Measurements from ENCODE around the gene NOL6. TPM values are rescaled to one million over a fixed set of nuclear protein-coding genes. Genes with fewer than 3 reads are reported as not detected.
"Not testable (repeated sequence)": the region's sequence is repeated elsewhere in the genome, so short reads cannot be mapped to it uniquely, and the experiment has no call there.

NOL6 gene
- total and polyA plus RNA-seq, 7 experiments from 2014 or later, result 14.2 to 48.0 (median 43.8) TPM

GRCh38 chr9:33493819-33494218 is 20.1 kb upstream of the NOL6 start:
- intact Hi-C loops (cut with micrococcal nuclease); DNase-seq; ATAC-seq; H3K4me1 ChIP-seq (ENCODE audit: control insufficient read depth in 2 of 2, insufficient read depth in 2 of 2, low read length in 2 of 2); CTCF ChIA-PET; H3K27me3 ChIP-seq (ENCODE audit: control insufficient read depth in 2 of 2, insufficient read depth in 2 of 2, low read length in 2 of 2); H3K36me3 Mint-ChIP-seq; H3K4me3 ChIP-seq (ENCODE audit: low read length); H3K27ac Mint-ChIP-seq; H3K27ac ChIP-seq (ENCODE audit: low read depth, low read length); H3K4me3 Mint-ChIP-seq; H3K4me1 Mint-ChIP-seq; H3K36me3 ChIP-seq (ENCODE audit: control insufficient read depth in 2 of 3, insufficient read depth in 3 of 3, low read length in 3 of 3); H3K9me3 ChIP-seq (ENCODE audit: control insufficient read depth in 2 of 3, low read length in 3 of 3); H3K9me3 Mint-ChIP-seq; POLR2A ChIA-PET: not testable (repeated sequence)
- peaks cover 0 to 22% (median 4%) of the 10 kb centered on the region in 5 donors for H3K27me3 Mint-ChIP-seq

GRCh38 chr9:33489066-33489465 is 15.3 kb upstream of the NOL6 start:
- intact Hi-C loops (cut with micrococcal nuclease), result no loop called here
- ATAC-seq, result no peak
- POLR2A ChIA-PET, result no interaction called here
- no peaks in the 10 kb centered on the region for H3K9me3 Mint-ChIP-seq
- H3K4me1 Mint-ChIP-seq, result no peaks in the 10 kb centered on the region
- H3K27me3 Mint-ChIP-seq, result peaks cover 0 to 19% (median 0%) of the 10 kb centered on the region in 5 donors
- CTCF ChIA-PET, result no interaction called here
- H3K4me3 Mint-ChIP-seq, result no peak overlapping the region
- H3K27me3 ChIP-seq (ENCODE audit: control insufficient read depth in 2 of 2, insufficient read depth in 2 of 2, low read length in 2 of 2), result no peaks in the 10 kb centered on the region
- no peaks in the 10 kb centered on the region for H3K36me3 Mint-ChIP-seq
- no peak for DNase-seq
- no peak overlapping the region for H3K27ac ChIP-seq (ENCODE audit: low read depth, low read length)
- no peak overlapping the region for H3K27ac Mint-ChIP-seq
- H3K9me3 ChIP-seq (ENCODE audit: control insufficient read depth in 2 of 3, low read length in 3 of 3), result no peaks in the 10 kb centered on the region
- H3K4me1 ChIP-seq (ENCODE audit: control insufficient read depth in 2 of 2, insufficient read depth in 2 of 2, low read length in 2 of 2), result no peaks in the 10 kb centered on the region
- no peaks in the 10 kb centered on the region for H3K36me3 ChIP-seq (ENCODE audit: control insufficient read depth in 2 of 3, insufficient read depth in 3 of 3, low read length in 3 of 3)
- no peak overlapping the region for H3K4me3 ChIP-seq (ENCODE audit: low read length)

- H3K36me3 ChIP-seq (ENCODE audit: control insufficient read depth in 2 of 3, insufficient read depth in 3 of 3, low read length in 3 of 3); H3K27me3 ChIP-seq (ENCODE audit: control insufficient read depth in 2 of 2, insufficient read depth in 2 of 2, low read length in 2 of 2); H3K4me3 ChIP-seq (ENCODE audit: low read length); ATAC-seq; DNase-seq; H3K36me3 Mint-ChIP-seq; H3K9me3 ChIP-seq (ENCODE audit: control insufficient read depth in 2 of 3, low read length in 3 of 3); intact Hi-C loops (cut with micrococcal nuclease); H3K4me1 ChIP-seq (ENCODE audit: control insufficient read depth in 2 of 2, insufficient read depth in 2 of 2, low read length in 2 of 2); H3K27ac ChIP-seq (ENCODE audit: low read depth, low read length); H3K4me1 Mint-ChIP-seq; CTCF ChIA-PET; H3K4me3 Mint-ChIP-seq; H3K27ac Mint-ChIP-seq; POLR2A ChIA-PET; H3K9me3 Mint-ChIP-seq: not testable (repeated sequence)
- H3K27me3 Mint-ChIP-seq, result peaks cover 0 to 14% (median 0%) of the 10 kb centered on the region in 5 donors
Observed at GRCh38 chr9:33485312-33485711, 11.6 kb upstream of the NOL6 start.

- H3K9me3 Mint-ChIP-seq, result no peaks in the 10 kb centered on the region
- ChIA-PET CTCF (no interaction called here), POLR2A (interaction anchor here (1.1 kb wide), 1 partner anchor 65 kb away, joined by 3 read pairs; no protein-coding TSS in a partner anchor)
- ATAC-seq (no peak), DNase-seq (no peak)
- no peaks in the 10 kb centered on the region for H3K36me3 Mint-ChIP-seq
- no peaks in the 10 kb centered on the region for H3K27me3 Mint-ChIP-seq
- H3K27ac Mint-ChIP-seq, result no peak overlapping the region
- H3K27ac ChIP-seq (ENCODE audit: low read depth, low read length), result no peak overlapping the region
- intact Hi-C loops (cut with micrococcal nuclease), result no loop called here
- H3K4me1 ChIP-seq (ENCODE audit: control insufficient read depth in 2 of 2, insufficient read depth in 2 of 2, low read length in 2 of 2), result no peaks in the 10 kb centered on the region
- H3K36me3 ChIP-seq (ENCODE audit: control insufficient read depth in 2 of 3, insufficient read depth in 3 of 3, low read length in 3 of 3), result no peaks in the 10 kb centered on the region
- no peak overlapping the region for H3K4me3 Mint-ChIP-seq
- no peaks in the 10 kb centered on the region for H3K27me3 ChIP-seq (ENCODE audit: control insufficient read depth in 2 of 2, insufficient read depth in 2 of 2, low read length in 2 of 2)
- no peaks in the 10 kb centered on the region for H3K9me3 ChIP-seq (ENCODE audit: control insufficient read depth in 2 of 3, low read length in 3 of 3)
- H3K4me3 ChIP-seq (ENCODE audit: low read length), result no peak overlapping the region
- peaks cover 0 to 5% (median 0%) of the 10 kb centered on the region in 7 donors for H3K4me1 Mint-ChIP-seq
Observed at GRCh38 chr9:33480976-33481375, 7.3 kb upstream of the NOL6 start.

- ATAC-seq (no peak), DNase-seq (no peak)
- no peaks in the 10 kb centered on the region for H3K9me3 Mint-ChIP-seq
- CTCF ChIA-PET, result no interaction called here
- no peak overlapping the region for H3K4me3 Mint-ChIP-seq
- POLR2A ChIA-PET, result interaction anchor here (1.1 kb wide), 1 partner anchor 64 kb away, joined by 3 read pairs; no protein-coding TSS in a partner anchor
- intact Hi-C loops (cut with micrococcal nuclease), result no loop called here
- H3K27ac Mint-ChIP-seq, result no peak overlapping the region
- H3K36me3 Mint-ChIP-seq, result no peaks in the 10 kb centered on the region
- no peak overlapping the region for H3K27ac ChIP-seq (ENCODE audit: low read depth, low read length)
- H3K9me3 ChIP-seq (ENCODE audit: control insufficient read depth in 2 of 3, low read length in 3 of 3), result no peaks in the 10 kb centered on the region
- H3K27me3 Mint-ChIP-seq, result no peaks in the 10 kb centered on the region
- no peak overlapping the region for H3K4me3 ChIP-seq (ENCODE audit: low read length)
- no peaks in the 10 kb centered on the region for H3K4me1 ChIP-seq (ENCODE audit: control insufficient read depth in 2 of 2, insufficient read depth in 2 of 2, low read length in 2 of 2)
- peaks cover 0 to 5% (median 0%) of the 10 kb centered on the region in 7 donors for H3K4me1 Mint-ChIP-seq
- H3K36me3 ChIP-seq (ENCODE audit: control insufficient read depth in 2 of 3, insufficient read depth in 3 of 3, low read length in 3 of 3), result no peaks in the 10 kb centered on the region
- no peaks in the 10 kb centered on the region for H3K27me3 ChIP-seq (ENCODE audit: control insufficient read depth in 2 of 2, insufficient read depth in 2 of 2, low read length in 2 of 2)
Observed at GRCh38 chr9:33480106-33480505, 6.4 kb upstream of the NOL6 start.

- POLR2A ChIA-PET, result interaction anchor here (0.7 kb wide), 1 partner anchor 11 kb away, joined by 3 read pairs; no protein-coding TSS in a partner anchor
Observed at GRCh38 chr9:33476503-33476902, 2.8 kb upstream of the NOL6 start.

GRCh38 chr9:33475357-33475756 is 1.6 kb upstream of the NOL6 start:
- Mint-ChIP-seq H3K4me3 (peak overlapping the region in 4 of 10 donors; percentile 3 to 43 (median 15)), H3K36me3 (peaks cover 5 to 11% (median 9%) of the 10 kb centered on the region in 5 donors), H3K4me1 (peaks cover 9 to 37% (median 31%) of the 10 kb centered on the region in 7 donors), H3K27me3 (no peaks in the 10 kb centered on the region), H3K9me3 (no peaks in the 10 kb centered on the region), H3K27ac (peak overlapping the region in 4 of 9 donors; percentile 32 to 76 (median 37))
- Histone ChIP-seq H3K27me3 (ENCODE audit: control insufficient read depth in 2 of 2, insufficient read depth in 2 of 2, low read length in 2 of 2) (no peaks in the 10 kb centered on the region), H3K36me3 (ENCODE audit: control insufficient read depth in 2 of 3, insufficient read depth in 3 of 3, low read length in 3 of 3) (peaks cover 0 to 23% (median 0%) of the 10 kb centered on the region in 3 experiments), H3K27ac (ENCODE audit: low read depth, low read length) (no peak overlapping the region), H3K4me1 (ENCODE audit: control insufficient read depth in 2 of 2, insufficient read depth in 2 of 2, low read length in 2 of 2) (peaks cover 13 to 19% of the 10 kb centered on the region in 2 donors), H3K9me3 (ENCODE audit: control insufficient read depth in 2 of 3, low read length in 3 of 3) (no peaks in the 10 kb centered on the region), H3K4me3 (ENCODE audit: low read length) (no peak overlapping the region)
- ATAC-seq (no peak), DNase-seq (no peak)
- ChIA-PET CTCF (interaction anchor here (2.3 to 2.6 kb wide), 2 partner anchors 9 to 28 kb away, joined by 12 to 17 read pairs; partner anchors contain the start of gene AQP3), POLR2A (interaction anchor here (0.6 to 0.8 kb wide), 3 partner anchors 26 to 398 kb away, joined by 3 to 5 read pairs (median 3); no protein-coding TSS in a partner anchor)
- intact Hi-C loops (cut with micrococcal nuclease), result loop anchor here (2.0 to 10.0 kb wide), 7 partner anchors 101 to 1639 kb away; partner anchors contain the start of genes ATOSB (in 1 of the 2), B4GALT1 (in 1 of the 2), BAG1 (in 1 of the 2) and CHMP5 (in 1 of the 2)

More at GRCh38 chr9:33476503-33476902, 2.8 kb upstream of the NOL6 start:
- peaks cover 2 to 7% (median 6%) of the 10 kb centered on the region in 5 donors for H3K36me3 Mint-ChIP-seq
- Histone ChIP-seq H3K27ac (ENCODE audit: low read depth, low read length) (no peak overlapping the region), H3K9me3 (ENCODE audit: control insufficient read depth in 2 of 3, low read length in 3 of 3) (no peaks in the 10 kb centered on the region), H3K27me3 (ENCODE audit: control insufficient read depth in 2 of 2, insufficient read depth in 2 of 2, low read length in 2 of 2) (no peaks in the 10 kb centered on the region), H3K4me3 (ENCODE audit: low read length) (no peak overlapping the region), H3K36me3 (ENCODE audit: control insufficient read depth in 2 of 3, insufficient read depth in 3 of 3, low read length in 3 of 3) (peaks cover 0 to 13% (median 0%) of the 10 kb centered on the region in 3 experiments), H3K4me1 (ENCODE audit: control insufficient read depth in 2 of 2, insufficient read depth in 2 of 2, low read length in 2 of 2) (peaks cover 13 to 19% of the 10 kb centered on the region in 2 donors)
- ATAC-seq (no peak), DNase-seq (no peak)
- CTCF ChIA-PET, result interaction anchor here (0.8 to 2.6 kb wide), 2 partner anchors 10 to 211 kb away, joined by 3 to 12 read pairs; partner anchors contain the start of gene CHMP5
- no peaks in the 10 kb centered on the region for H3K9me3 Mint-ChIP-seq
- H3K27me3 Mint-ChIP-seq, result no peaks in the 10 kb centered on the region
- H3K4me3 Mint-ChIP-seq, result no peak overlapping the region
- H3K4me1 Mint-ChIP-seq, result peaks cover 7 to 33% (median 27%) of the 10 kb centered on the region in 7 donors
- H3K27ac Mint-ChIP-seq, result peak overlapping the region in 4 of 9 donors; percentile 17 to 41 (median 26)
- intact Hi-C loops (cut with micrococcal nuclease), result loop anchor here (10.0 kb wide), 3 partner anchors 212 to 1638 kb away; partner anchors contain the start of genes ATOSB (in 1 of the 2), B4GALT1 (in 1 of the 2), BAG1 (in 1 of the 2) and CHMP5 (in 1 of the 2)
